GM12878 (cell line): Measurements from ENCODE around the gene BCAS3. TPM values are rescaled to one million over a fixed set of nuclear protein-coding genes. Genes with fewer than 3 reads are reported as not detected.
A peak's percentile ranks its signal among the peaks of the same experiment; 100 is the strongest.

Source experiments
- ATAC-seq: fragments of 200-7000 bp; cut with Tn5 transposase; 3 replicates; pipeline ENCODE4 v1.9.1; 2020; ENCODE audit warnings: mild to moderate bottlenecking, moderate library complexity
- BruUV-seq: library from RNA; stranded (reverse); fragments of 400-500 nt; replicated peaks from 2 replicates; lab custom pipeline; 2021; lab: Mats Ljungman, UMichigan
- CTCF ChIA-PET: fragments of 300-600 bp; sonication (Branson Sonifier 250); formaldehyde crosslinking; extraction: SDS; loops from one replicate; lab custom pipeline; 2021; ENCODE audit warnings: inconsistent platforms; lab: Yijun Ruan, JAX
- POLR2A ChIA-PET: fragments of 350-600 bp; formaldehyde crosslinking; extraction: SDS; loops from one replicate; lab custom pipeline; 2021; ENCODE audit warnings: inconsistent platforms; lab: Charles Lee
- RAD21 ChIA-PET: fragments of 300-600 bp; sonication (Branson Sonifier 250); formaldehyde crosslinking; loops from one replicate; lab custom pipeline; 2023; ENCODE audit warnings: antibody characterized with exemption; ENCODE audit not compliant: unreplicated experiment; lab: Charles Lee
- SMC1A ChIA-PET: fragments of 300-600 bp; sonication (Branson Sonifier 250); formaldehyde crosslinking; loops from one replicate; lab custom pipeline; 2023; ENCODE audit not compliant: unreplicated experiment, uncharacterized antibody; lab: Charles Lee
- DNase-seq: peaks from one replicate; pipeline ENCODE4 v3.0.0-alpha.2; 2011; ENCODE audit warnings: low read depth, low spot score
- FAIRE-seq: peaks from 3 replicates; lab custom pipeline; 2011; peaks lifted over from hg19 to GRCh38; lab: Jason Lieb, UNC
- H2AFZ ChIP-seq: 2 replicates; pipeline ENCODE4 v1.6.0; 2011; ENCODE audit warnings: low read depth, low read length, control low read depth; ENCODE audit not compliant: control insufficient read depth
- H3K27ac ChIP-seq: 2 replicates; pipeline ENCODE4 v1.5.1; 2011; ENCODE audit warnings: control low read depth; ENCODE audit not compliant: control insufficient read depth, insufficient read depth
- H3K27me3 ChIP-seq, 2 experiments: replicated peaks in 1 of 2; 2 replicates each; pipeline versions ENCODE4 v1.6.0 to v1.6.1; 2011; ENCODE audit warnings: low read length in 1 of 2; ENCODE audit not compliant: control insufficient read depth in 2 of 2, insufficient read depth in 2 of 2
- H3K36me3 ChIP-seq, 2 experiments: 2 replicates each; pipeline ENCODE4 v1.5.1; 2011; ENCODE audit warnings: low read length in 1 of 2; ENCODE audit not compliant: control insufficient read depth in 2 of 2, insufficient read depth in 2 of 2
- H3K4me1 ChIP-seq: 2 replicates; pipeline ENCODE4 v1.6.1; 2011; ENCODE audit warnings: mild to moderate bottlenecking, low read length, moderate library complexity, mixed read lengths; ENCODE audit not compliant: control insufficient read depth, insufficient read depth
- H3K4me2 ChIP-seq: 2 replicates; pipeline ENCODE4 v1.6.0; 2011; ENCODE audit warnings: control low read depth; ENCODE audit not compliant: control insufficient read depth, insufficient read depth
- H3K4me3 ChIP-seq: fragments of 200-600 bp; sonication (generic); 2 replicates; pipeline ENCODE4 v1.5.1; 2016
- H3K79me2 ChIP-seq: 2 replicates; pipeline ENCODE4 v1.6.0; 2011; ENCODE audit warnings: low read length; ENCODE audit not compliant: control insufficient read depth, insufficient read depth
- H3K9ac ChIP-seq: 2 replicates; pipeline ENCODE4 v1.8.0; 2011; ENCODE audit warnings: low read length, control low read depth, mixed read lengths; ENCODE audit not compliant: control insufficient read depth, insufficient read depth
- H3K9me3 ChIP-seq: replicated peaks from 3 replicates; pipeline ENCODE4 v1.5.1; 2011; ENCODE audit warnings: mild to moderate bottlenecking, low read length; ENCODE audit not compliant: control insufficient read depth, insufficient read depth
- H4K20me1 ChIP-seq: 2 replicates; pipeline ENCODE4 v1.6.0; 2011; ENCODE audit not compliant: control insufficient read depth, insufficient read depth
- HDGF ChIP-seq: fragments of 450-650 bp; IDR thresholded peaks from 2 replicates; pipeline ENCODE4 v1.6.1; 2016; ENCODE audit warnings: antibody characterized with exemption
- YBX1 ChIP-seq: fragments of 450-650 bp; IDR thresholded peaks from 2 replicates; pipeline ENCODE4 v1.6.1; 2016; ENCODE audit warnings: antibody characterized with exemption
- ZNF384 ChIP-seq: IDR thresholded peaks from 2 replicates; pipeline ENCODE4 v1.6.1; 2012; ENCODE audit warnings: low read depth, mild to moderate bottlenecking, low read length, improper control_type of control experiment, borderline replicate concordance
- WGBS: methylation state at CpG from one replicate; pipeline ENCODE4 v1.1.6; 2016; ENCODE audit warnings: low lambda C conversion rate; ENCODE audit not compliant: insufficient replicate concordance, insufficient coverage; ENCODE audit errors: missing lambda C conversion rate; 5-methylcytosine and 5-hydroxymethylcytosine counted together
- in situ Hi-C: fragments of 300-500 bp; cut with MboI; formaldehyde crosslinking; loops from 9 replicates; pipeline ENCODE4 v1.14.3; 2018; ENCODE audit warnings: mixed read lengths
- intact Hi-C: fragments of 100-400 bp; cut with micrococcal nuclease; formaldehyde crosslinking; loops from one replicate; pipeline ENCODE4 v1.14.2; 2022; ENCODE audit not compliant: unreplicated experiment
- polyA plus RNA-seq, 11 experiments: library from polyadenylated mRNA; depleted of rRNA in 4 of 11; unstranded in 6 of 11; stranded (reverse) in 5 of 11; fragments of >200 nt; fragmentation: Nextera tagmentation in 4 of 11; fragmentation: Illumina TruSeq in 1 of 11; extraction: Ambion mirVana in 4 of 11; extraction: Trizol in 1 of 11; gene quantifications; 1 replicate in 1 of 11; 2 replicates in 10 of 11; pipeline versions ENCODE4 v1.2.1 to v1.2.3, GENCODE V29; 2011 to 2016; ENCODE audit warnings: inconsistent platforms in 2 of 11, missing spikeins in 2 of 11, low read depth in 1 of 11
- total RNA-seq, 4 experiments: library from RNA; depleted of rRNA in 3 of 4; stranded (reverse); fragments of >200 nt in 3 of 4; fragmentation: Illumina TruSeq in 1 of 4; extraction: Trizol in 1 of 4; gene quantifications; 2 replicates each; pipeline versions ENCODE4 v1.2.1 to v1.2.3, GENCODE V29; 2013 to 2021
- TF ChIP-seq, protein P1 (sequence below): fragments of 450-650 bp; IDR thresholded peaks from 2 replicates; pipeline ENCODE4 v1.6.1; 2014; ENCODE audit warnings: mild to moderate bottlenecking

BCAS3 gene
- total and polyA plus RNA-seq, 10 of the 15 experiments (the other 5 are each of a cell fraction or from before 2014, with no cell fraction given): 2.1 to 11.0 (median 6.6) TPM

DNA sequence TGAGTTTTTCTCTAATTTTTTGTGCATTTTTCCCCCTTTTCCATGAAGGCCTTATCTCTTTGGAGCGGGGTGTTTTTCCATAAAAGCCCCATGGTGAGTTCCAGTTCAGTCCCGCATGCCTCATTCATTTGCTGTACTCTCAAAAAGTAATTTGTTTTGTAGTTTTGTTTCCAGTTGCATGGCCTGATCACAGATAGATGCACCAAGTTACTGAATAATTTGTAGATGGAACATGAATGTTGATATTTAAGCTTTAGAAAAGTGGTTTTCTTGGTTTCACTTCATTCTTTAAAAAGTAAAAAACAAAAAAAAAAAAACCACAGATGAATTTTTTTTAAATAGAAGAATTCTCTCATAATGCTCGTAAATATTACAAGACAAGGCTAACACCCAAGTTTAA is 349.2 kb downstream of the BCAS3 start:
- FAIRE-seq: no peak
- 69% methylated on average over 3 of the region's 3 CpGs for WGBS
- Histone ChIP-seq H3K9me3 (no peaks in the 10 kb centered on the region), H3K36me3 (no peaks in the 10 kb centered on the region), H3K27me3 (no peaks in the 10 kb centered on the region), H3K4me3 (no peak overlapping the region), H3K9ac (no peak overlapping the region), H3K27ac (no peak overlapping the region), H3K4me2 (no peak overlapping the region), H4K20me1 (no peaks in the 10 kb centered on the region), H2AFZ (no peak overlapping the region), H3K4me1 (no peaks in the 10 kb centered on the region), H3K79me2 (no peaks in the 10 kb centered on the region)
- ChIA-PET RAD21 (interaction anchor here (0.8 to 2.3 kb wide), 4 partner anchors 12 to 113 kb away, joined by 3 to 17 read pairs (median 4); no protein-coding TSS in a partner anchor), CTCF (interaction anchor here (1.1 kb wide), 1 partner anchor 11 kb away, joined by 3 read pairs; no protein-coding TSS in a partner anchor), SMC1A (interaction anchor here (0.5 to 1.4 kb wide), 7 partner anchors 10 to 257 kb away, joined by 3 to 6 read pairs (median 3); no protein-coding TSS in a partner anchor), POLR2A (interaction anchor here (0.7 kb wide), 1 partner anchor 8 kb away, joined by 3 read pairs; no protein-coding TSS in a partner anchor)
- intact Hi-C loops: no loop called here
- no peak for ATAC-seq
- TF ChIP-seq ZNF384 (peak; percentile 80; the same call in 1 of the 2 replicates), YBX1 (no peak)
- in situ Hi-C loops: no loop called here
- BruUV-seq: no TSS peak
- DNase-seq: no peak

DNA sequence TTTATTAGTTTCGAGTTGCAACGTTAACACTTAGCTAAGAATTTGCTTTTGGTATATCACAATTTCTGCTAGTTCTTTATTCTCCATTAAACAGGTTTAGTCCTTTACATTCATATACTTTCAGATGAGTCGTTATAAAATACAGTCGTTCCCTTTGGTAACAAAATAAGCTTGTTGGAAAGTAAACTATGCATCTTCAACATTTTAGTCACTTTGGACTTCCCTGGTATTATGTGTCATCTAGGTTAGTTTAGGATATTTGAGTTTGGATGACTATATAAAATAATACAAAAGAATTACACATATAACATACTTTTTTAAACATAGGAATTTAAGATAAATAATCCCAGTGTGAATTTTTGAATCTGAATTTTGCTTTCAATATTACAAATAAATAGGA is 351.5 kb downstream of the BCAS3 start:
- Histone ChIP-seq H3K4me2 (no peak overlapping the region), H3K9me3 (no peaks in the 10 kb centered on the region), H3K27ac (no peak overlapping the region), H2AFZ (no peak overlapping the region)
- SMC1A ChIA-PET: interaction anchor here (0.7 to 2.4 kb wide), 7 partner anchors 9 to 29 kb away, joined by 3 to 6 read pairs (median 5); no protein-coding TSS in a partner anchor
- no peak for ATAC-seq
- no peak for TF ChIP-seq HDGF
- TF ChIP-seq, protein P1, sequence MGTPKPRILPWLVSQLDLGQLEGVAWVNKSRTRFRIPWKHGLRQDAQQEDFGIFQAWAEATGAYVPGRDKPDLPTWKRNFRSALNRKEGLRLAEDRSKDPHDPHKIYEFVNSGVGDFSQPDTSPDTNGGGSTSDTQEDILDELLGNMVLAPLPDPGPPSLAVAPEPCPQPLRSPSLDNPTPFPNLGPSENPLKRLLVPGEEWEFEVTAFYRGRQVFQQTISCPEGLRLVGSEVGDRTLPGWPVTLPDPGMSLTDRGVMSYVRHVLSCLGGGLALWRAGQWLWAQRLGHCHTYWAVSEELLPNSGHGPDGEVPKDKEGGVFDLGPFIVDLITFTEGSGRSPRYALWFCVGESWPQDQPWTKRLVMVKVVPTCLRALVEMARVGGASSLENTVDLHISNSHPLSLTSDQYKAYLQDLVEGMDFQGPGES: no peak
- TF ChIP-seq, all 136 proteins: peak for 0
- ChIA-PET POLR2A (no interaction called here), CTCF (interaction anchor here (0.6 to 1.0 kb wide), 3 partner anchors 37 to 399 kb away, joined by 3 read pairs; no protein-coding TSS in a partner anchor), RAD21 (interaction anchor here (0.9 to 1.3 kb wide), 2 partner anchors 19 to 330 kb away, joined by 3 to 4 read pairs; no protein-coding TSS in a partner anchor)
- Histone ChIP-seq H3K4me1 (no peaks in the 10 kb centered on the region), H3K27me3 (no peaks in the 10 kb centered on the region), H3K36me3 (no peaks in the 10 kb centered on the region), H4K20me1 (no peaks in the 10 kb centered on the region), H3K79me2 (no peaks in the 10 kb centered on the region), H3K4me3 (no peak overlapping the region), H3K9ac (no peak overlapping the region)
- in situ Hi-C loops: no loop called here
- DNase-seq: no peak
- WGBS: 58% methylated on average over 4 of the region's 4 CpGs
- no TSS peak for BruUV-seq
- FAIRE-seq: no peak
- intact Hi-C loops: no loop called here
